ENCODE results near the gene SIRPA.

SIRPA gene

GRCh38 chr20:1950836-1951235 lies 55.6 kb downstream of the SIRPA start:
- H3K27ac ChIP-seq = no peak overlapping the region
- H3K36me3 ChIP-seq (replicated peaks) = no peaks in the 10 kb centered on the region
- H3K4me3 ChIP-seq (ENCODE audit: low read depth, low read length) = no peak overlapping the region
- peaks cover 13% of the 10 kb centered on the region for H3K27me3 ChIP-seq (replicated peaks)
- TF ChIP-seq, protein P1, sequence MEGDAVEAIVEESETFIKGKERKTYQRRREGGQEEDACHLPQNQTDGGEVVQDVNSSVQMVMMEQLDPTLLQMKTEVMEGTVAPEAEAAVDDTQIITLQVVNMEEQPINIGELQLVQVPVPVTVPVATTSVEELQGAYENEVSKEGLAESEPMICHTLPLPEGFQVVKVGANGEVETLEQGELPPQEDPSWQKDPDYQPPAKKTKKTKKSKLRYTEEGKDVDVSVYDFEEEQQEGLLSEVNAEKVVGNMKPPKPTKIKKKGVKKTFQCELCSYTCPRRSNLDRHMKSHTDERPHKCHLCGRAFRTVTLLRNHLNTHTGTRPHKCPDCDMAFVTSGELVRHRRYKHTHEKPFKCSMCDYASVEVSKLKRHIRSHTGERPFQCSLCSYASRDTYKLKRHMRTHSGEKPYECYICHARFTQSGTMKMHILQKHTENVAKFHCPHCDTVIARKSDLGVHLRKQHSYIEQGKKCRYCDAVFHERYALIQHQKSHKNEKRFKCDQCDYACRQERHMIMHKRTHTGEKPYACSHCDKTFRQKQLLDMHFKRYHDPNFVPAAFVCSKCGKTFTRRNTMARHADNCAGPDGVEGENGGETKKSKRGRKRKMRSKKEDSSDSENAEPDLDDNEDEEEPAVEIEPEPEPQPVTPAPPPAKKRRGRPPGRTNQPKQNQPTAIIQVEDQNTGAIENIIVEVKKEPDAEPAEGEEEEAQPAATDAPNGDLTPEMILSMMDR (IDR thresholded peaks at IDR 0.05; ENCODE audit: low read depth, low read length, missing control alignments) = no peak
- no peak for DNase-seq
- in situ Hi-C loops (cut with HindIII; ENCODE audit: low pct_ligation_motif_present, low sequenced_read_pairs) = no loop called here

DNA sequence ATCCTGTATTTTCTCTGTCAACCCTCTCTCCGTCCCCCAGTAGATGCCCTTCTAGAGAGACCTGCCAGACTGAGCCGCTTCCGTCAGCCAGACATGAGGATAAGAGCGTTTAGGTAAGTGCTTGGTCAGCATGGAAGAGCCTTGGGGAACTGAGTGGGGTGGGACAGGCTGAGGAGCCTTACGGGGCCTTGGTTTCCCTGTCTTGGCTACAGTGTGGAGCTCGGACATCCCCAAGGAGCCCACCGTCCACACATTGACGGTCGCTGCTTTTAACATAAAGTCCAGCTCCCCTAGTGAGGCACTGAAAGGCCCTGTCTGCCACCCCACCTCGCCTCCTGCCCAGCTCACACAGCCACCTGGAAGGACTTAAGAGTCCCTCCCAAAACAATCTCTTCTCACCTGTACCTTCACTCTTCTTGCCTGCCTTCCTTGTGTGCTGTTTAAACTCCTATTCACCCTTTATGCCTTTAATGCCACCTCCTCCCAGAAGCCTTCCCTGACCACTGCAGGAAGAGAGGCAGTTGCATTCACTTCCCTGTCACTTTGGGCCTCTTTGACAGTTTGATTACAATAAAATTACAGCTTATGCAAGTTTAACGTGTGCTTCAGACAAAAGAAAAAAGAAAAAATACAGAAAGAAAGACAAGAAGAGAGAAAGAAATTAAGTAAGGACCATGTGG lies 56.4 kb downstream of the SIRPA start:
- in situ Hi-C loops (cut with HindIII; ENCODE audit: low pct_ligation_motif_present, low sequenced_read_pairs) = no loop called here
- no peak overlapping the region for H3K4me3 ChIP-seq (ENCODE audit: low read depth, low read length)
- H3K36me3 ChIP-seq (replicated peaks) = no peaks in the 10 kb centered on the region
- DNase-seq = no peak
- TF ChIP-seq, protein P1 (IDR thresholded peaks at IDR 0.05; ENCODE audit: low read depth, low read length, missing control alignments) = no peak
- H3K27me3 ChIP-seq (replicated peaks) = peaks cover 12% of the 10 kb centered on the region
- no peak overlapping the region for H3K27ac ChIP-seq

- Histone ChIP-seq H3K4me3 (ENCODE audit: low read depth, low read length) (no peak overlapping the region), H3K27me3 (replicated peaks) (no peaks in the 10 kb centered on the region), H3K36me3 (replicated peaks) (no peaks in the 10 kb centered on the region), H3K27ac (no peak overlapping the region)
- in situ Hi-C loops (cut with HindIII; ENCODE audit: low pct_ligation_motif_present, low sequenced_read_pairs) = no loop called here
- TF ChIP-seq, protein P1 (IDR thresholded peaks at IDR 0.05; ENCODE audit: low read depth, low read length, missing control alignments) = no peak
- no peak for DNase-seq
These were observed 57.7 kb downstream of the SIRPA start for GRCh38 chr20:1952737-1953530.

DNA sequence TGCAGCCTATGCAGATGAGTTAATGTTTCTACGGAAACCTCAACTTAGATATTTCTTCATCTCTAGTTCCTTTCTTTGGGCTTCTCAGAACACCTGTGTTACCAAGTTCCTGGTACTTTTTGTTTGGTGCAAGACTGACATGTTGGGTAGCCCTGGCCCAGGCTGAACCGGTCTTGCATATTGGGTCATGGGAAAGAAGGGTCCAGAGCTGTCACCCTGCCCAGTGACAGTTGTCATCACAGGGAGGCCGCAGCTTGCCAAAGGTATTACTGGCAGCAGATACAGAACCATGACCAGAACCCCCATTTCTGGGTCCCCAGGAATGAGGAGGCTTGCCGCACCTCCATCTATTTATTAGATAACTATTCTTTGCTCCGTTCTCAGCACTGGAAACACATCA lies 58.4 kb downstream of the SIRPA start:
- no peaks in the 10 kb centered on the region for H3K27me3 ChIP-seq (replicated peaks)
- in situ Hi-C loops (cut with HindIII; ENCODE audit: low pct_ligation_motif_present, low sequenced_read_pairs) = no loop called here

GRCh38 chr20:1955217-1955616 lies 60.0 kb downstream of the SIRPA start:
- no peak for DNase-seq
- Histone ChIP-seq H3K27me3 (replicated peaks) (no peaks in the 10 kb centered on the region), H3K36me3 (replicated peaks) (no peaks in the 10 kb centered on the region), H3K4me3 (ENCODE audit: low read depth, low read length) (no peak overlapping the region), H3K27ac (no peak overlapping the region)
- TF ChIP-seq, protein P1 (IDR thresholded peaks at IDR 0.05; ENCODE audit: low read depth, low read length, missing control alignments) = no peak
- in situ Hi-C loops (cut with HindIII; ENCODE audit: low pct_ligation_motif_present, low sequenced_read_pairs) = no loop called here

More for the DNA sequence above, 58.4 kb downstream of the SIRPA start:
- Histone ChIP-seq H3K27ac (no peak overlapping the region), H3K36me3 (replicated peaks) (no peaks in the 10 kb centered on the region), H3K4me3 (ENCODE audit: low read depth, low read length) (no peak overlapping the region)
- TF ChIP-seq, protein P1 (IDR thresholded peaks at IDR 0.05; ENCODE audit: low read depth, low read length, missing control alignments) = no peak
- DNase-seq = no peak

All from brain microvascular endothelial cell (primary cell).